ENCODE measurements around the gene CADPS. TPM values are rescaled to one million over a fixed set of nuclear protein-coding genes. Genes with fewer than 3 reads are reported as not detected.

Gene CADPS
- total RNA-seq, 1 experiment from 2014 or later: 5.2 TPM

- H3K4me3 ChIP-seq (ENCODE audit: insufficient read depth, low read depth, low read length): no peak overlapping the region
- DNase-seq: no peak
- H3K36me3 ChIP-seq (replicated peaks; ENCODE audit: control insufficient read depth, insufficient read depth, low read length): no peaks in the 10 kb centered on the region
- H3K27me3 ChIP-seq (ENCODE audit: control insufficient read depth, insufficient read depth, low read length): no peaks in the 10 kb centered on the region
Observed at GRCh38 chr3:62542185-62542584, 333.0 kb downstream of the CADPS start.

- Histone ChIP-seq H3K36me3 (replicated peaks; ENCODE audit: control insufficient read depth, insufficient read depth, low read length) (no peaks in the 10 kb centered on the region), H3K27me3 (ENCODE audit: control insufficient read depth, insufficient read depth, low read length) (no peaks in the 10 kb centered on the region), H3K4me3 (ENCODE audit: insufficient read depth, low read depth, low read length) (no peak overlapping the region)
- DNase-seq: no peak
Observed at GRCh38 chr3:62539762-62540161, 335.5 kb downstream of the CADPS start.

GRCh38 chr3:62538691-62539356 is 336.4 kb downstream of the CADPS start:
- peak; percentile 10 for DNase-seq
- H3K36me3 ChIP-seq (replicated peaks; ENCODE audit: control insufficient read depth, insufficient read depth, low read length): no peaks in the 10 kb centered on the region
- no peaks in the 10 kb centered on the region for H3K27me3 ChIP-seq (ENCODE audit: control insufficient read depth, insufficient read depth, low read length)
- no peak overlapping the region for H3K4me3 ChIP-seq (ENCODE audit: insufficient read depth, low read depth, low read length)

GRCh38 chr3:62534326-62534725 is 340.9 kb downstream of the CADPS start:
- H3K4me3 ChIP-seq (ENCODE audit: insufficient read depth, low read depth, low read length): no peak overlapping the region
- H3K36me3 ChIP-seq (replicated peaks; ENCODE audit: control insufficient read depth, insufficient read depth, low read length): no peaks in the 10 kb centered on the region

GRCh38 chr3:62532796-62533195 is 342.4 kb downstream of the CADPS start:
- Histone ChIP-seq H3K27me3 (ENCODE audit: control insufficient read depth, insufficient read depth, low read length) (no peaks in the 10 kb centered on the region), H3K4me3 (ENCODE audit: insufficient read depth, low read depth, low read length) (no peak overlapping the region), H3K36me3 (replicated peaks; ENCODE audit: control insufficient read depth, insufficient read depth, low read length) (no peaks in the 10 kb centered on the region)
- no peak for DNase-seq

More at GRCh38 chr3:62534326-62534725, 340.9 kb downstream of the CADPS start:
- H3K27me3 ChIP-seq (ENCODE audit: control insufficient read depth, insufficient read depth, low read length): no peaks in the 10 kb centered on the region
- DNase-seq: no peak

- DNase-seq: no peak
- no peak overlapping the region for H3K4me3 ChIP-seq (ENCODE audit: insufficient read depth, low read depth, low read length)
Observed at GRCh38 chr3:62531981-62532380, 343.2 kb downstream of the CADPS start.

GRCh38 chr3:62531493-62531892 is 343.7 kb downstream of the CADPS start:
- no peak overlapping the region for H3K4me3 ChIP-seq (ENCODE audit: insufficient read depth, low read depth, low read length)
- no peak for DNase-seq
- H3K27me3 ChIP-seq (ENCODE audit: control insufficient read depth, insufficient read depth, low read length): no peaks in the 10 kb centered on the region
- no peaks in the 10 kb centered on the region for H3K36me3 ChIP-seq (replicated peaks; ENCODE audit: control insufficient read depth, insufficient read depth, low read length)

More at GRCh38 chr3:62531981-62532380, 343.2 kb downstream of the CADPS start:
- Histone ChIP-seq H3K27me3 (ENCODE audit: control insufficient read depth, insufficient read depth, low read length) (no peaks in the 10 kb centered on the region), H3K36me3 (replicated peaks; ENCODE audit: control insufficient read depth, insufficient read depth, low read length) (no peaks in the 10 kb centered on the region)

- no peaks in the 10 kb centered on the region for H3K27me3 ChIP-seq (ENCODE audit: control insufficient read depth, insufficient read depth, low read length)
- peak; percentile 5 for DNase-seq
- H3K4me3 ChIP-seq (ENCODE audit: insufficient read depth, low read depth, low read length): no peak overlapping the region
- H3K36me3 ChIP-seq (replicated peaks; ENCODE audit: control insufficient read depth, insufficient read depth, low read length): no peaks in the 10 kb centered on the region
Observed at GRCh38 chr3:62529230-62529629, 346.0 kb downstream of the CADPS start.

GRCh38 chr3:62527474-62527873 is 347.7 kb downstream of the CADPS start:
- DNase-seq: no peak
- Histone ChIP-seq H3K36me3 (replicated peaks; ENCODE audit: control insufficient read depth, insufficient read depth, low read length) (no peaks in the 10 kb centered on the region), H3K4me3 (ENCODE audit: insufficient read depth, low read depth, low read length) (no peak overlapping the region), H3K27me3 (ENCODE audit: control insufficient read depth, insufficient read depth, low read length) (no peaks in the 10 kb centered on the region)

GRCh38 chr3:62525281-62525680 is 349.9 kb downstream of the CADPS start:
- no peak overlapping the region for H3K4me3 ChIP-seq (ENCODE audit: insufficient read depth, low read depth, low read length)
- no peak for DNase-seq
- no peaks in the 10 kb centered on the region for H3K27me3 ChIP-seq (ENCODE audit: control insufficient read depth, insufficient read depth, low read length)
- H3K36me3 ChIP-seq (replicated peaks; ENCODE audit: control insufficient read depth, insufficient read depth, low read length): no peaks in the 10 kb centered on the region

GRCh38 chr3:62523672-62524071 is 351.5 kb downstream of the CADPS start:
- no peak for DNase-seq
- no peaks in the 10 kb centered on the region for H3K27me3 ChIP-seq (ENCODE audit: control insufficient read depth, insufficient read depth, low read length)

GRCh38 chr3:62521464-62522105 is 353.6 kb downstream of the CADPS start:
- no peaks in the 10 kb centered on the region for H3K27me3 ChIP-seq (ENCODE audit: control insufficient read depth, insufficient read depth, low read length)
- H3K4me3 ChIP-seq (ENCODE audit: insufficient read depth, low read depth, low read length): no peak overlapping the region
- H3K36me3 ChIP-seq (replicated peaks; ENCODE audit: control insufficient read depth, insufficient read depth, low read length): no peaks in the 10 kb centered on the region
- DNase-seq: no peak

More at GRCh38 chr3:62523672-62524071, 351.5 kb downstream of the CADPS start:
- no peak overlapping the region for H3K4me3 ChIP-seq (ENCODE audit: insufficient read depth, low read depth, low read length)
- no peaks in the 10 kb centered on the region for H3K36me3 ChIP-seq (replicated peaks; ENCODE audit: control insufficient read depth, insufficient read depth, low read length)

GRCh38 chr3:62503516-62503915 is 371.7 kb downstream of the CADPS start:
- no peak for DNase-seq
- Histone ChIP-seq H3K27me3 (ENCODE audit: control insufficient read depth, insufficient read depth, low read length) (no peaks in the 10 kb centered on the region), H3K36me3 (replicated peaks; ENCODE audit: control insufficient read depth, insufficient read depth, low read length) (no peaks in the 10 kb centered on the region), H3K4me3 (ENCODE audit: insufficient read depth, low read depth, low read length) (no peak overlapping the region)

GRCh38 chr3:62502315-62503300 is 372.6 kb downstream of the CADPS start:
- Histone ChIP-seq H3K4me3 (ENCODE audit: insufficient read depth, low read depth, low read length) (no peak overlapping the region), H3K27me3 (ENCODE audit: control insufficient read depth, insufficient read depth, low read length) (no peaks in the 10 kb centered on the region), H3K36me3 (replicated peaks; ENCODE audit: control insufficient read depth, insufficient read depth, low read length) (no peaks in the 10 kb centered on the region)
- DNase-seq: no peak

All from H7 (cell line).